SK-N-SH (cell line): ENCODE data around the gene ASTN2.

ENCODE experiments used
- CTCF ChIP-seq: fragments of 200-600 bp; sonication (generic); IDR thresholded peaks from 2 replicates; pipeline ENCODE4 v1.6.1; 2017; ENCODE audit warnings: antibody characterized with exemption, mild to moderate bottlenecking, moderate library complexity
- EP300 ChIP-seq, 2 experiments: IDR thresholded peaks; 2 replicates each; pipeline versions ENCODE4 v1.4.0 to v1.6.1; 2012; ENCODE audit warnings: borderline replicate concordance in 1 of 2, low read depth in 1 of 2, low read length in 1 of 2
- EZH2phosphoT487 ChIP-seq: fragments of 200-600 bp; sonication (generic); IDR thresholded peaks from 2 replicates; pipeline ENCODE4 v1.6.1; 2017; ENCODE audit warnings: low read depth, mixed run types, mild to moderate bottlenecking, antibody characterized with exemption, moderate library complexity, borderline replicate concordance
- GABPA ChIP-seq: IDR thresholded peaks from 2 replicates; pipeline ENCODE4 v1.4.0; 2012; ENCODE audit warnings: low read depth, mild to moderate bottlenecking
- JUND ChIP-seq: IDR thresholded peaks from 2 replicates; pipeline ENCODE4 v1.4.0; 2012
- RAD21 ChIP-seq: IDR thresholded peaks from 2 replicates; pipeline ENCODE4 v1.6.1; 2012; ENCODE audit warnings: mild to moderate bottlenecking, low read length
- RXRA ChIP-seq: IDR thresholded peaks from 2 replicates; pipeline ENCODE4 v1.4.0; 2012; ENCODE audit warnings: low read depth, mild to moderate bottlenecking, borderline replicate concordance
- SIN3A ChIP-seq: IDR thresholded peaks from 2 replicates; pipeline ENCODE4 v1.6.1; 2012; ENCODE audit warnings: low read depth, mild to moderate bottlenecking, low read length, moderate library complexity, borderline replicate concordance
- SMC3 ChIP-seq: IDR thresholded peaks from 2 replicates; pipeline ENCODE4 v1.6.1; 2012; ENCODE audit warnings: low read depth, low read length, improper control_type of control experiment
- TAF1 ChIP-seq: IDR thresholded peaks from 2 replicates; pipeline ENCODE4 v1.6.1; 2012; ENCODE audit warnings: low read depth, mild to moderate bottlenecking, low read length, moderate library complexity, borderline replicate concordance
- TEAD4 ChIP-seq: IDR thresholded peaks from 2 replicates; pipeline ENCODE4 v1.4.0; 2012; ENCODE audit warnings: mild to moderate bottlenecking, borderline replicate concordance; ENCODE audit not compliant: insufficient read depth

GRCh38 chr9:116817762-116818161 lies 597.1 kb downstream of the ASTN2 start:
- TF ChIP-seq JUND: no peak
- no peak for TF ChIP-seq GABPA
- TF ChIP-seq RAD21: no peak
- TF ChIP-seq CTCF: no peak
- TF ChIP-seq SMC3: no peak
- TF ChIP-seq EP300 (IDR thresholded peaks at IDR 0.05; ENCODE audit: borderline replicate concordance in 1 of 2, low read depth in 1 of 2, low read length in 1 of 2): no peak
- TF ChIP-seq SIN3A: no peak
- TF ChIP-seq EZH2phosphoT487: no peak
- no peak for TF ChIP-seq TEAD4
- TF ChIP-seq RXRA: no peak
- no peak for TF ChIP-seq TAF1
